A549 (cell line): ENCODE data around the gene POLR2E. TPM values are rescaled to one million over a fixed set of nuclear protein-coding genes. Genes with fewer than 3 reads are reported as not detected.

Experiments
- ATAC-seq, 2 experiments: fragments of 200-7000 bp in 1 of 2; fragments of >200 bp in 1 of 2; cut with Nextera tagmentation in 1 of 2; cut with Tn5 transposase in 1 of 2; 3 replicates each; pipeline versions ENCODE4 v1.8.0 to v1.9.1; 2018 to 2020; ENCODE audit warnings: mild to moderate bottlenecking in 1 of 2, moderate library complexity in 1 of 2
- CTCF ChIA-PET: fragments of 300-600 bp; sonication (Branson Sonifier 250); formaldehyde crosslinking; extraction: SDS; loops from one replicate; lab custom pipeline; 2021; ENCODE audit warnings: antibody characterized with exemption, inconsistent platforms; lab: Yijun Ruan, JAX
- POLR2A ChIA-PET: fragments of 350-600 bp; formaldehyde crosslinking; extraction: SDS; loops from one replicate; lab custom pipeline; 2021; ENCODE audit warnings: antibody characterized with exemption, inconsistent platforms; lab: Yijun Ruan, JAX
- DNase-seq, 2 experiments: peaks; one replicate each; pipeline versions ENCODE4 v3.0.0 to v3.0.0-alpha.2; 2011 to 2016; ENCODE audit warnings: low read depth in 1 of 2, low spot score in 1 of 2
- FAIRE-seq: peaks from 2 replicates; lab custom pipeline; 2011; peaks lifted over from hg19 to GRCh38; lab: Jason Lieb, UNC
- H3K27ac ChIP-seq, 2 experiments: fragments of >200 bp; sonication (Bioruptor Twin); formaldehyde crosslinking; 3 replicates each; pipeline ENCODE4 v1.5.1; 2016 to 2017
- H3K4me1 ChIP-seq: fragments of >200 bp; sonication (Bioruptor Twin); formaldehyde crosslinking; 3 replicates; pipeline ENCODE4 v1.6.1; 2016
- H3K4me2 ChIP-seq: fragments of >200 bp; sonication (Bioruptor Twin); formaldehyde crosslinking; 3 replicates; pipeline ENCODE4 v1.6.1; 2016
- H3K4me3 ChIP-seq: fragments of >200 bp; sonication (Bioruptor Twin); formaldehyde crosslinking; 3 replicates; pipeline ENCODE4 v1.5.1; 2016
- H3K9me3 ChIP-seq: fragments of >200 bp; sonication (Bioruptor Twin); formaldehyde crosslinking; 3 replicates; pipeline ENCODE4 v1.6.1; 2016
- CBX2 ChIP-seq: fragments of 200-600 bp; sonication (generic); IDR thresholded peaks from 2 replicates; pipeline ENCODE4 v1.6.1; 2016; ENCODE audit warnings: low read depth, mild to moderate bottlenecking, borderline replicate concordance
- CBX8 ChIP-seq: fragments of 200-600 bp; sonication (generic); IDR thresholded peaks from 2 replicates; pipeline ENCODE4 v1.6.1; 2016
- CEBPB ChIP-seq, 2 experiments: fragments of >200 bp in 1 of 2; sonication (Bioruptor Twin) in 1 of 2; formaldehyde crosslinking in 1 of 2; IDR thresholded peaks; 2 replicates each; pipeline ENCODE4 v1.6.1; 2012 to 2016
- CHD4 ChIP-seq: fragments of 200-600 bp; sonication (generic); IDR thresholded peaks from 2 replicates; pipeline ENCODE4 v1.6.1; 2016; ENCODE audit warnings: antibody characterized with exemption, mild to moderate bottlenecking, borderline replicate concordance
- FOSL2 ChIP-seq, 2 experiments: fragments of 450-650 bp in 1 of 2; fragments of >200 bp in 1 of 2; sonication (Bioruptor Twin) in 1 of 2; formaldehyde crosslinking; IDR thresholded peaks; 2 replicates each; pipeline versions ENCODE4 v1.5.0 to v1.6.1; 2016 to 2020; ENCODE audit warnings: mild to moderate bottlenecking in 1 of 2, moderate library complexity in 1 of 2
- GATA3 ChIP-seq: IDR thresholded peaks from 2 replicates; pipeline ENCODE4 v1.6.1; 2012; ENCODE audit warnings: borderline replicate concordance
- HDAC2 ChIP-seq: fragments of 200-600 bp; sonication (generic); IDR thresholded peaks from 2 replicates; pipeline ENCODE4 v1.6.1; 2016
- HEYL ChIP-seq: fragments of 250-450 bp; sonication (Bioruptor Pico); IDR thresholded peaks from 2 replicates; pipeline ENCODE4 v1.8.0; 2021; ENCODE audit warnings: mild to moderate bottlenecking, moderate library complexity
- HMGXB4 ChIP-seq: fragments of 250-450 bp; sonication (Bioruptor Pico); IDR thresholded peaks from 2 replicates; pipeline ENCODE4 v1.5.0; 2021; ENCODE audit warnings: mild to moderate bottlenecking, moderate library complexity, borderline replicate concordance
- HOXA7 ChIP-seq: fragments of 250-450 bp; sonication (Bioruptor Pico); IDR thresholded peaks from 2 replicates; pipeline ENCODE4 v1.5.0; 2020; ENCODE audit warnings: mild to moderate bottlenecking, moderate library complexity
- HOXB13 ChIP-seq: fragments of 250-450 bp; sonication (Bioruptor Pico); IDR thresholded peaks from 2 replicates; pipeline ENCODE4 v1.5.0; 2020; ENCODE audit warnings: low read depth, mild to moderate bottlenecking, moderate library complexity
- KDM5A ChIP-seq: fragments of 200-600 bp; sonication (generic); IDR thresholded peaks from 2 replicates; pipeline ENCODE4 v1.6.1; 2016; ENCODE audit warnings: antibody characterized with exemption, mild to moderate bottlenecking
- MAFK ChIP-seq: fragments of 450-650 bp; IDR thresholded peaks from 2 replicates; pipeline ENCODE4 v1.6.1; 2014; ENCODE audit not compliant: partially characterized antibody
- NR3C1 ChIP-seq: fragments of >200 bp; sonication (Bioruptor Twin); formaldehyde crosslinking; IDR thresholded peaks from 3 replicates; pipeline ENCODE4 v1.6.1; 2017
- POLR2AphosphoS2 ChIP-seq: conservative IDR thresholded peaks from 2 replicates; pipeline ENCODE4 v1.6.1; 2012; ENCODE audit warnings: low read length, improper control_type of control experiment, inconsistent platforms
- RCOR1 ChIP-seq: fragments of 150-350 bp; IDR thresholded peaks from 2 replicates; pipeline ENCODE4 v1.6.1; 2014; ENCODE audit warnings: antibody characterized with exemption, low read length, low read depth
- REST ChIP-seq: fragments of 200-600 bp; sonication (generic); IDR thresholded peaks from 2 replicates; pipeline ENCODE4 v1.6.1; 2016; ENCODE audit warnings: antibody characterized with exemption, mild to moderate bottlenecking, moderate library complexity
- WGBS: methylation state at CpG from one replicate; pipeline ENCODE4 v1.1.6; 2017; ENCODE audit errors: missing lambda C conversion rate; 5-methylcytosine and 5-hydroxymethylcytosine counted together
- polyA plus RNA-seq, 4 experiments: library from polyadenylated mRNA; depleted of rRNA in 3 of 4; stranded (reverse); fragments of >200 nt; fragmentation: RNase III in 1 of 4; extraction: RNeasy Plus Mini Kit Qiagen cat#74134 plus additional on column Dnase treatment in 1 of 4; gene quantifications; 2 replicates in 3 of 4; 3 replicates in 1 of 4; pipeline ENCODE4 v1.2.3, GENCODE V29; 2011 to 2017
- TF ChIP-seq, protein P1 (sequence below): IDR thresholded peaks from 2 replicates; pipeline ENCODE4 v1.6.1; 2012
- TF ChIP-seq, protein P2 (sequence below): fragments of >200 bp; sonication (Bioruptor Twin); formaldehyde crosslinking; IDR thresholded peaks from 3 replicates; pipeline ENCODE4 v1.6.1; 2016

POLR2E gene
- polyA plus RNA-seq, 2 of the 4 experiments (the other 2 are of a cell fraction), result 99.6 to 172 TPM

DNA sequence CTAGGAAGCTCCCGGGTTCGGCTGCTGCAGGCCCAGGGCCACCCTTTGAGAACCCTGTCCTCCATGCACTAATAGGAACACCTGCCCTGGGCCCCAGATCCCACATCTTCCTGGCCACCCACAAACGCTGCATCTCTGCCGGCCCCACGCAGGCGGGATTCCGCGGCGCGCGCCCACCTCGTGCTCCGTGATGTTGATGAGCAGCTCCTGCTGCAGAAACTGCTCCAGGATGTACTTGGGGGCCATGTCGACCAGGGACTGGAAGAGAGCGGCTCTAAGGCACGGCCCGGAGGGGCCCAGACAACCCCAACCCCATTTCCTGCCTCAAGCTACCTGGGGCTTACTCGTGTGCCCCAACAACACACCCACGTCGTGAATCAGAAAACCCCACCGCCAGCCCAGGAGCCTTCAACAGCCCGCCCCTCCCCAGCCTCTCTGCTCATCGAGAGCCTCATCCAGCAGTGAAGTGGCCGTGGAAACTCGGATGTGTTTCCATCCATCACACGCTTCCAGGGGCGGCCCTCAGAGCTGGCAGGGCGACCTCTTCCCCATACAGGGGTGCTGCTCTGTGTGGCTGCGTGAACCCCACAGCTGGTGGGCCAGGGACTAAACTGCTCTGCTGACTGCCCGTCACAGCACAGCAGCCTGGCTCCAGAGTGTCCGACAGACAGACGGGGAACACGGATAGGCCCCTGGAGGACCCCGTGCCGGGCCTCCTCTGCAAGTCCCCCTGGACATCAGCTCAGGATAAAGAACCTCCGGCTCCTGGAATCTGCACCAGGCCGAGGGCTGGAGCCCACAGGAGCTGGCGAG is 4.2 kb downstream of the POLR2E start:
- TF ChIP-seq REST (no peak), KDM5A (no peak), GATA3 (no peak), HEYL (no peak), CEBPB (IDR thresholded peaks at IDR 0.05) (no peak)
- H3K4me1 ChIP-seq, result peaks cover 12% of the 10 kb centered on the region
- H3K4me2 ChIP-seq, result no peak overlapping the region
- FAIRE-seq (no peak), DNase-seq (no peak), ATAC-seq (no peak)
- ChIA-PET CTCF (interaction anchor here (1.5 to 1.9 kb wide), 3 partner anchors 26 to 103 kb away, joined by 4 to 8 read pairs (median 5); no protein-coding TSS in a partner anchor), POLR2A (no interaction called here)
- WGBS, result 93% methylated on average over 6 of the region's 38 CpGs
- no peak overlapping the region for H3K4me3 ChIP-seq
- no peak overlapping the region for H3K27ac ChIP-seq
- no peaks in the 10 kb centered on the region for H3K9me3 ChIP-seq

DNA sequence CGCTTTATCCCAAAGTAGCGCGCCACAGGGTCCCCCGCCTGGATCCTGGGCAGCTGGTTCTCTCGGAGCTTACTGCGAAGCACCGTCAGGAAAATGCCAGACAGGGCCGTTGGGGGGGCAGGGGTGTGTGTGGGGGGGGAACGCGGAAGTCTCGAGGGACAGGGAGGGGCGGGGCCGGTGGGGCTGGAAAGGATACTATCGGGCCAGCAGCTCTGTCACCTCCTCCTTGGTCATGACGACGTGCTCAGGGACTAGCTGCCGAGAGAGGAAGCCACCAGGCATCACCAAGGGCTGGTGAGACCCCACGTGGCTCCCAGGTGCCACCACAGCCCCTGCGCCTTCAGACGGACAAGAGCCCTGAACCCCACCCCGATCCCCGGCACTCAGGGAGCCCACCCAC is 5.3 kb downstream of the POLR2E start:
- FAIRE-seq, result no peak
- WGBS, result 90% methylated on average over 10 of the region's 22 CpGs
- POLR2A ChIA-PET, result no interaction called here

More for the DNA sequence above, 5.3 kb downstream of the POLR2E start:
- Histone ChIP-seq H3K4me3 (no peak overlapping the region), H3K27ac (no peak overlapping the region), H3K4me2 (no peak overlapping the region), H3K4me1 (peaks cover 6% of the 10 kb centered on the region; the same call in 1 of the 3 replicates), H3K9me3 (no peaks in the 10 kb centered on the region)
- TF ChIP-seq HOXB13 (CRISPR knock-in tag) (no peak), HDAC2 (no peak), KDM5A (no peak), REST (no peak), NR3C1 (no peak), MAFK (no peak), CHD4 (no peak), POLR2AphosphoS2 (no peak), CBX2 (no peak), RCOR1 (no peak), HOXA7 (no peak), GATA3 (no peak), FOSL2 (IDR thresholded peaks at IDR 0.05) (no peak), FOSL2 (CRISPR knock-in tag; IDR thresholded peaks at IDR 0.05) (no peak), HMGXB4 (no peak), CBX8 (no peak)
- TF ChIP-seq, protein P1, sequence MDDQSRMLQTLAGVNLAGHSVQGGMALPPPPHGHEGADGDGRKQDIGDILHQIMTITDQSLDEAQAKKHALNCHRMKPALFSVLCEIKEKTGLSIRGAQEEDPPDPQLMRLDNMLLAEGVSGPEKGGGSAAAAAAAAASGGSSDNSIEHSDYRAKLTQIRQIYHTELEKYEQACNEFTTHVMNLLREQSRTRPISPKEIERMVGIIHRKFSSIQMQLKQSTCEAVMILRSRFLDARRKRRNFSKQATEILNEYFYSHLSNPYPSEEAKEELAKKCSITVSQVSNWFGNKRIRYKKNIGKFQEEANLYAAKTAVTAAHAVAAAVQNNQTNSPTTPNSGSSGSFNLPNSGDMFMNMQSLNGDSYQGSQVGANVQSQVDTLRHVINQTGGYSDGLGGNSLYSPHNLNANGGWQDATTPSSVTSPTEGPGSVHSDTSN, result no peak
- TF ChIP-seq, protein P2, sequence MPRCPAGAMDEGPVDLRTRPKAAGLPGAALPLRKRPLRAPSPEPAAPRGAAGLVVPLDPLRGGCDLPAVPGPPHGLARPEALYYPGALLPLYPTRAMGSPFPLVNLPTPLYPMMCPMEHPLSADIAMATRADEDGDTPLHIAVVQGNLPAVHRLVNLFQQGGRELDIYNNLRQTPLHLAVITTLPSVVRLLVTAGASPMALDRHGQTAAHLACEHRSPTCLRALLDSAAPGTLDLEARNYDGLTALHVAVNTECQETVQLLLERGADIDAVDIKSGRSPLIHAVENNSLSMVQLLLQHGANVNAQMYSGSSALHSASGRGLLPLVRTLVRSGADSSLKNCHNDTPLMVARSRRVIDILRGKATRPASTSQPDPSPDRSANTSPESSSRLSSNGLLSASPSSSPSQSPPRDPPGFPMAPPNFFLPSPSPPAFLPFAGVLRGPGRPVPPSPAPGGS, result no peak
- ATAC-seq (no peak), DNase-seq (no peak)
- CTCF ChIA-PET, result interaction anchor here (1.3 to 1.9 kb wide), 4 partner anchors 11 to 104 kb away, joined by 3 to 8 read pairs (median 4); no protein-coding TSS in a partner anchor
